HepG2 (cell line): ENCODE data around the gene IPO13. TPM values are rescaled to one million over a fixed set of nuclear protein-coding genes. Genes with fewer than 3 reads are reported as not detected.

Experiments
- CBX1 ChIP-seq: IDR thresholded peaks from one replicate; pipeline ENCODE4 v1.6.1; 2016; ENCODE audit warnings: antibody characterized with exemption, low read depth
- DNMT3B ChIP-seq: conservative IDR thresholded peaks from 2 replicates; pipeline ENCODE4 v1.6.1; 2016; ENCODE audit warnings: missing biosample characterization, control low read depth
- HNF4A ChIP-seq: sonication (generic); formaldehyde crosslinking; IDR thresholded peaks from 2 replicates; pipeline ENCODE4 v1.4.0; 2020; ENCODE audit warnings: missing genetic modification reagents
- STAG1 ChIP-seq: sonication (generic); formaldehyde crosslinking; IDR thresholded peaks from 2 replicates; pipeline ENCODE4 v1.4.0; 2020; ENCODE audit warnings: missing genetic modification reagents
- TCF7 ChIP-seq: sonication (generic); IDR thresholded peaks from 2 replicates; pipeline ENCODE4 v1.6.1; 2016; ENCODE audit warnings: antibody characterized with exemption, low read depth
- ZNF652 ChIP-seq: IDR thresholded peaks from 2 replicates; pipeline ENCODE4 v1.6.1; 2016; ENCODE audit warnings: low read depth, borderline replicate concordance
- ZNF7 ChIP-seq: IDR thresholded peaks from 2 replicates; pipeline ENCODE4 v1.6.1; 2016; ENCODE audit warnings: missing biosample characterization, missing genetic modification reagents
- polyA plus RNA-seq, 8 experiments: library from polyadenylated mRNA; depleted of rRNA in 3 of 8; stranded (reverse) in 7 of 8; unstranded in 1 of 8; fragments of >200 nt; fragmentation: Illumina TruSeq in 4 of 8; extraction: Trizol in 4 of 8; gene quantifications; 2 replicates each; pipeline versions ENCODE4 v1.2.1 to v1.2.3, GENCODE V29; 2011 to 2016; ENCODE audit warnings: low read depth in 4 of 8, missing spikeins in 1 of 8, mixed read lengths in 1 of 8; ENCODE audit not compliant: insufficient read depth in 1 of 8
- total RNA-seq, 5 experiments: library from RNA; depleted of rRNA; stranded (reverse); fragments of >200 nt; fragmentation: Illumina TruSeq; extraction: Trizol; gene quantifications; 2 replicates each; pipeline ENCODE4 v1.2.3, GENCODE V29; 2016; ENCODE audit warnings: low read depth in 1 of 5
- TF ChIP-seq, protein P1 (sequence below): fragments of 450-650 bp; IDR thresholded peaks from 2 replicates; pipeline ENCODE4 v1.6.1; 2016
- TF ChIP-seq, protein P2 (sequence below): sonication (generic); formaldehyde crosslinking; IDR thresholded peaks from 2 replicates; pipeline ENCODE4 v1.5.1; 2020; ENCODE audit warnings: mild to moderate bottlenecking, moderate library complexity, missing genetic modification reagents
- TF ChIP-seq, protein P3 (sequence below): sonication (generic); formaldehyde crosslinking; IDR thresholded peaks from 2 replicates; pipeline ENCODE4 v1.8.0; 2022; ENCODE audit warnings: missing genetic modification reagents, mild to moderate bottlenecking, moderate library complexity, borderline replicate concordance
- TF ChIP-seq, protein P4 (sequence below): sonication (generic); formaldehyde crosslinking; IDR thresholded peaks from 2 replicates; pipeline ENCODE4 v1.4.0; 2020; ENCODE audit warnings: missing genetic modification reagents, borderline replicate concordance
- TF ChIP-seq, protein P5 (sequence below): sonication (generic); formaldehyde crosslinking; IDR thresholded peaks from 2 replicates; pipeline ENCODE4 v1.4.0; 2020; ENCODE audit warnings: missing genetic modification reagents

IPO13 gene
- total and polyA plus RNA-seq, 2 of the 13 experiments (the other 11 are each of a cell fraction or from before 2014, with no cell fraction given), result 12.9 to 15.6 TPM

DNA sequence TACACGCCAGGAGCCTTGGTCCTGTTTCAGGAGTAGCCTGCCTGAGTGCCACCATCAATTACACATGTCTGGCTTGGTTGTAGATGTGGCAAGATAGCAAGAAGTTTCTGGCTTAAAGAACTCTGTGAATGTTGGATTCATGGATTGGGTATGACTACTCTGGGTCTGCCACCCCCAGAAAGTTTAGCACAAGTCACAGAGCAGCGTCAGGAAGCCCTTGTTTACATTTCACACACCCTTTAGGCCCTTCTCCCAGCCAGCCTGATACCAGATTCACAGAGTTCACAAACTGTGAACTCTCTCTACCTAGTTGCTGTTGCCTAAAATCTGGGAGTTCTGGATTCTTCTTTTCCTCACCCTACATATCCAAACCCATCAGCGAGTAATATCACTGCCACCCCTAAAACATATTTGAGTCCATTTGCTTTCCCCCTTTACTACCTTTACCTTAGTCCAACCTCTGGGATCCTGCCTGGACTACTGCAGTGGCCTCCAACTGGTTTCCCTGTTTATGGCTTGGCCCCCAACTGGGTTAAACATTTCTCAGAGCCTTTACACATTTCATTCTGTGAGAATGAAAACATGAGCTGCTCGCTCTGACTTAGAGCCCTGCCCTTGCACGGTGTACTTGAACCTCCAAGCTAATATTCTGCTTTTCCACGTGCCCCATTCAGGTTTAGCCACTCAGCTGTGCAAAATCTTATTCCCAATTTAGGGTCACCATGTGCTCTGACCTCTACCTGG is 40.6 kb downstream of the IPO13 start (continued):
- TF ChIP-seq CBX1 (no peak), ZNF7 (CRISPR knock-in tag) (no peak), TCF7 (no peak), ZNF652 (peak; percentile 90), HNF4A (CRISPR knock-in tag) (peak; percentile 33; the same call in 1 of the 2 replicates), STAG1 (CRISPR knock-in tag) (no peak), DNMT3B (CRISPR knock-in tag) (no peak)
- TF ChIP-seq, protein P1, sequence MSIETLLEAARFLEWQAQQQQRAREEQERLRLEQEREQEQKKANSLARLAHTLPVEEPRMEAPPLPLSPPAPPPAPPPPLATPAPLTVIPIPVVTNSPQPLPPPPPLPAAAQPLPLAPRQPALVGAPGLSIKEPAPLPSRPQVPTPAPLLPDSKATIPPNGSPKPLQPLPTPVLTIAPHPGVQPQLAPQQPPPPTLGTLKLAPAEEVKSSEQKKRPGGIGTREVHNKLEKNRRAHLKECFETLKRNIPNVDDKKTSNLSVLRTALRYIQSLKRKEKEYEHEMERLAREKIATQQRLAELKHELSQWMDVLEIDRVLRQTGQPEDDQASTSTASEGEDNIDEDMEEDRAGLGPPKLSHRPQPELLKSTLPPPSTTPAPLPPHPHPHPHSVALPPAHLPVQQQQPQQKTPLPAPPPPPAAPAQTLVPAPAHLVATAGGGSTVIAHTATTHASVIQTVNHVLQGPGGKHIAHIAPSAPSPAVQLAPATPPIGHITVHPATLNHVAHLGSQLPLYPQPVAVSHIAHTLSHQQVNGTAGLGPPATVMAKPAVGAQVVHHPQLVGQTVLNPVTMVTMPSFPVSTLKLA, result peak; percentile 58
- TF ChIP-seq, protein P2, sequence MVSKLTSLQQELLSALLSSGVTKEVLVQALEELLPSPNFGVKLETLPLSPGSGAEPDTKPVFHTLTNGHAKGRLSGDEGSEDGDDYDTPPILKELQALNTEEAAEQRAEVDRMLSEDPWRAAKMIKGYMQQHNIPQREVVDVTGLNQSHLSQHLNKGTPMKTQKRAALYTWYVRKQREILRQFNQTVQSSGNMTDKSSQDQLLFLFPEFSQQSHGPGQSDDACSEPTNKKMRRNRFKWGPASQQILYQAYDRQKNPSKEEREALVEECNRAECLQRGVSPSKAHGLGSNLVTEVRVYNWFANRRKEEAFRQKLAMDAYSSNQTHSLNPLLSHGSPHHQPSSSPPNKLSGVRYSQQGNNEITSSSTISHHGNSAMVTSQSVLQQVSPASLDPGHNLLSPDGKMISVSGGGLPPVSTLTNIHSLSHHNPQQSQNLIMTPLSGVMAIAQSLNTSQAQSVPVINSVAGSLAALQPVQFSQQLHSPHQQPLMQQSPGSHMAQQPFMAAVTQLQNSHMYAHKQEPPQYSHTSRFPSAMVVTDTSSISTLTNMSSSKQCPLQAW (CRISPR knock-in tag), result no peak; the same call in none of the 2 replicates
- TF ChIP-seq, protein P3, sequence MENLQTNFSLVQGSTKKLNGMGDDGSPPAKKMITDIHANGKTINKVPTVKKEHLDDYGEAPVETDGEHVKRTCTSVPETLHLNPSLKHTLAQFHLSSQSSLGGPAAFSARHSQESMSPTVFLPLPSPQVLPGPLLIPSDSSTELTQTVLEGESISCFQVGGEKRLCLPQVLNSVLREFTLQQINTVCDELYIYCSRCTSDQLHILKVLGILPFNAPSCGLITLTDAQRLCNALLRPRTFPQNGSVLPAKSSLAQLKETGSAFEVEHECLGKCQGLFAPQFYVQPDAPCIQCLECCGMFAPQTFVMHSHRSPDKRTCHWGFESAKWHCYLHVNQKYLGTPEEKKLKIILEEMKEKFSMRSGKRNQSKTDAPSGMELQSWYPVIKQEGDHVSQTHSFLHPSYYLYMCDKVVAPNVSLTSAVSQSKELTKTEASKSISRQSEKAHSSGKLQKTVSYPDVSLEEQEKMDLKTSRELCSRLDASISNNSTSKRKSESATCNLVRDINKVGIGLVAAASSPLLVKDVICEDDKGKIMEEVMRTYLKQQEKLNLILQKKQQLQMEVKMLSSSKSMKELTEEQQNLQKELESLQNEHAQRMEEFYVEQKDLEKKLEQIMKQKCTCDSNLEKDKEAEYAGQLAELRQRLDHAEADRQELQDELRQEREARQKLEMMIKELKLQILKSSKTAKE (CRISPR knock-in tag), result no peak
- TF ChIP-seq, protein P4, sequence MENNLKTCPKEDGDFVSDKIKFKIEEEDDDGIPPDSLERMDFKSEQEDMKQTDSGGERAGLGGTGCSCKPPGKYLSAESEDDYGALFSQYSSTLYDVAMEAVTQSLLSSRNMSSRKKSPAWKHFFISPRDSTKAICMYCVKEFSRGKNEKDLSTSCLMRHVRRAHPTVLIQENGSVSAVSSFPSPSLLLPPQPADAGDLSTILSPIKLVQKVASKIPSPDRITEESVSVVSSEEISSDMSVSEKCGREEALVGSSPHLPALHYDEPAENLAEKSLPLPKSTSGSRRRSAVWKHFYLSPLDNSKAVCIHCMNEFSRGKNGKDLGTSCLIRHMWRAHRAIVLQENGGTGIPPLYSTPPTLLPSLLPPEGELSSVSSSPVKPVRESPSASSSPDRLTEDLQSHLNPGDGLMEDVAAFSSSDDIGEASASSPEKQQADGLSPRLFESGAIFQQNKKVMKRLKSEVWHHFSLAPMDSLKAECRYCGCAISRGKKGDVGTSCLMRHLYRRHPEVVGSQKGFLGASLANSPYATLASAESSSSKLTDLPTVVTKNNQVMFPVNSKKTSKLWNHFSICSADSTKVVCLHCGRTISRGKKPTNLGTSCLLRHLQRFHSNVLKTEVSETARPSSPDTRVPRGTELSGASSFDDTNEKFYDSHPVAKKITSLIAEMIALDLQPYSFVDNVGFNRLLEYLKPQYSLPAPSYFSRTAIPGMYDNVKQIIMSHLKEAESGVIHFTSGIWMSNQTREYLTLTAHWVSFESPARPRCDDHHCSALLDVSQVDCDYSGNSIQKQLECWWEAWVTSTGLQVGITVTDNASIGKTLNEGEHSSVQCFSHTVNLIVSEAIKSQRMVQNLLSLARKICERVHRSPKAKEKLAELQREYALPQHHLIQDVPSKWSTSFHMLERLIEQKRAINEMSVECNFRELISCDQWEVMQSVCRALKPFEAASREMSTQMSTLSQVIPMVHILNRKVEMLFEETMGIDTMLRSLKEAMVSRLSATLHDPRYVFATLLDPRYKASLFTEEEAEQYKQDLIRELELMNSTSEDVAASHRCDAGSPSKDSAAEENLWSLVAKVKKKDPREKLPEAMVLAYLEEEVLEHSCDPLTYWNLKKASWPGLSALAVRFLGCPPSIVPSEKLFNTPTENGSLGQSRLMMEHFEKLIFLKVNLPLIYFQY (CRISPR knock-in tag), result peak; percentile 31; the same call in 1 of the 2 replicates
- TF ChIP-seq, protein P5, sequence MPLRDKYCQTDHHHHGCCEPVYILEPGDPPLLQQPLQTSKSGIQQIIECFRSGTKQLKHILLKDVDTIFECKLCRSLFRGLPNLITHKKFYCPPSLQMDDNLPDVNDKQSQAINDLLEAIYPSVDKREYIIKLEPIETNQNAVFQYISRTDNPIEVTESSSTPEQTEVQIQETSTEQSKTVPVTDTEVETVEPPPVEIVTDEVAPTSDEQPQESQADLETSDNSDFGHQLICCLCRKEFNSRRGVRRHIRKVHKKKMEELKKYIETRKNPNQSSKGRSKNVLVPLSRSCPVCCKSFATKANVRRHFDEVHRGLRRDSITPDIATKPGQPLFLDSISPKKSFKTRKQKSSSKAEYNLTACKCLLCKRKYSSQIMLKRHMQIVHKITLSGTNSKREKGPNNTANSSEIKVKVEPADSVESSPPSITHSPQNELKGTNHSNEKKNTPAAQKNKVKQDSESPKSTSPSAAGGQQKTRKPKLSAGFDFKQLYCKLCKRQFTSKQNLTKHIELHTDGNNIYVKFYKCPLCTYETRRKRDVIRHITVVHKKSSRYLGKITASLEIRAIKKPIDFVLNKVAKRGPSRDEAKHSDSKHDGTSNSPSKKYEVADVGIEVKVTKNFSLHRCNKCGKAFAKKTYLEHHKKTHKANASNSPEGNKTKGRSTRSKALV (CRISPR knock-in tag), result no peak
- TF ChIP-seq, all 625 proteins: peak for 71
